ENCODE measurements around the gene CCDC195.

DNA sequence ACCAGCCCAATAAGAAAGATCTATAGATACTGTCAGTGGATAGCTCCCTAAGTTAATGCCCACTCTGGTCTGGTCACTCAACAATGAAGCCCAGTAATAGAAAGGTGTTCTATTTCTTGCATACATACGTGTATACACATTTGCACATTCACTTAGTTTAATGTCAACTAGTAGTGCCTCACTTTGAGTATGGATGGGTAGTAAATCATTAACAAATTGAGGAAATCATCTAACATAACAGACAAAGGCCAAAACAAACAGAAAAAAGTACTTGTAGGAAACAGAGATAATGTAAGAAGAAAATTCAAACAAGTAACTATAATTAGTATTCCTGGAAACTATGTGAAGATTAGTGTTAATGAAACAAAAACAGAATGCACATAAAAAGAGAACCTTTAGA lies 13.3 kb upstream of the CCDC195 start:
- TF ChIP-seq, protein P1, sequence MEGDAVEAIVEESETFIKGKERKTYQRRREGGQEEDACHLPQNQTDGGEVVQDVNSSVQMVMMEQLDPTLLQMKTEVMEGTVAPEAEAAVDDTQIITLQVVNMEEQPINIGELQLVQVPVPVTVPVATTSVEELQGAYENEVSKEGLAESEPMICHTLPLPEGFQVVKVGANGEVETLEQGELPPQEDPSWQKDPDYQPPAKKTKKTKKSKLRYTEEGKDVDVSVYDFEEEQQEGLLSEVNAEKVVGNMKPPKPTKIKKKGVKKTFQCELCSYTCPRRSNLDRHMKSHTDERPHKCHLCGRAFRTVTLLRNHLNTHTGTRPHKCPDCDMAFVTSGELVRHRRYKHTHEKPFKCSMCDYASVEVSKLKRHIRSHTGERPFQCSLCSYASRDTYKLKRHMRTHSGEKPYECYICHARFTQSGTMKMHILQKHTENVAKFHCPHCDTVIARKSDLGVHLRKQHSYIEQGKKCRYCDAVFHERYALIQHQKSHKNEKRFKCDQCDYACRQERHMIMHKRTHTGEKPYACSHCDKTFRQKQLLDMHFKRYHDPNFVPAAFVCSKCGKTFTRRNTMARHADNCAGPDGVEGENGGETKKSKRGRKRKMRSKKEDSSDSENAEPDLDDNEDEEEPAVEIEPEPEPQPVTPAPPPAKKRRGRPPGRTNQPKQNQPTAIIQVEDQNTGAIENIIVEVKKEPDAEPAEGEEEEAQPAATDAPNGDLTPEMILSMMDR (conservative IDR thresholded peaks at IDR 0.05; ENCODE audit: low read length), result no peak
- no peak for TF ChIP-seq EZH2phosphoT487 (IDR thresholded peaks at IDR 0.05; ENCODE audit: borderline replicate concordance)

Data from Loucy (cell line).